Cardiac muscle cell (in vitro differentiated cells and primary cell): ENCODE measurements around the gene GEMIN7. TPM values are rescaled to one million over a fixed set of nuclear protein-coding genes. Genes with fewer than 3 reads are reported as not detected.

Experiments used
- DNase-seq, 2 donors: peaks; one replicate each; pipeline versions ENCODE4 v3.0.0 to v3.0.0-alpha.2; 2010 to 2017; ENCODE audit warnings: low read depth in 1 of 2, low spot score in 1 of 2
- H3K27ac ChIP-seq: fragments of 200-600 bp; sonication (generic); 2 replicates; pipeline ENCODE4 v1.5.1; 2016
- H3K27me3 ChIP-seq: fragments of 200-600 bp; sonication (generic); 2 replicates; pipeline ENCODE4 v1.6.0; 2016; ENCODE audit warnings: control low read depth
- H3K36me3 ChIP-seq: fragments of 200-600 bp; sonication (generic); 2 replicates; pipeline ENCODE4 v1.5.1; 2016; ENCODE audit warnings: control low read depth
- H3K4me1 ChIP-seq: fragments of 200-600 bp; sonication (generic); 2 replicates; pipeline ENCODE4 v1.8.1; 2017; ENCODE audit warnings: low read depth, mild to moderate bottlenecking, mixed run types
- H3K4me3 ChIP-seq: fragments of 200-600 bp; sonication (generic); 2 replicates; pipeline ENCODE4 v1.5.1; 2016; ENCODE audit warnings: mild to moderate bottlenecking
- H3K9me3 ChIP-seq: fragments of 200-600 bp; sonication (generic); 2 replicates; pipeline ENCODE4 v1.5.1; 2017; ENCODE audit warnings: low read depth, mild to moderate bottlenecking, control low read depth
- CTCF ChIP-seq: IDR thresholded peaks from 2 replicates; pipeline ENCODE4 v1.5.1; 2012; ENCODE audit warnings: low read depth, mild to moderate bottlenecking, low read length
- polyA plus RNA-seq: library from polyadenylated mRNA; unstranded; fragments of >200 nt; fragmentation: Nextera tagmentation; extraction: Ambion mirVana; gene quantifications from 2 replicates; pipeline ENCODE4 v1.2.1, GENCODE V29; 2016
- total RNA-seq: library from RNA; depleted of rRNA; stranded (reverse); fragments of >200 nt; gene quantifications from 2 replicates; pipeline ENCODE4 v1.2.3, GENCODE V29; 2016

GEMIN7 gene
- total and polyA plus RNA-seq, 2 experiments from 2014 or later = 30.3 to 77.9 TPM

GRCh38 chr19:45125975-45126493 lies 47.0 kb downstream of the GEMIN7 start:
- H3K4me1 ChIP-seq = no peaks in the 10 kb centered on the region
- TF ChIP-seq CTCF = peak; percentile 83
- no peaks in the 10 kb centered on the region for H3K36me3 ChIP-seq
- H3K4me3 ChIP-seq = no peak overlapping the region
- H3K27ac ChIP-seq = no peak overlapping the region
- H3K9me3 ChIP-seq = no peaks in the 10 kb centered on the region
- H3K27me3 ChIP-seq = no peaks in the 10 kb centered on the region
- DNase-seq = peak; percentile 56 to 75

DNA sequence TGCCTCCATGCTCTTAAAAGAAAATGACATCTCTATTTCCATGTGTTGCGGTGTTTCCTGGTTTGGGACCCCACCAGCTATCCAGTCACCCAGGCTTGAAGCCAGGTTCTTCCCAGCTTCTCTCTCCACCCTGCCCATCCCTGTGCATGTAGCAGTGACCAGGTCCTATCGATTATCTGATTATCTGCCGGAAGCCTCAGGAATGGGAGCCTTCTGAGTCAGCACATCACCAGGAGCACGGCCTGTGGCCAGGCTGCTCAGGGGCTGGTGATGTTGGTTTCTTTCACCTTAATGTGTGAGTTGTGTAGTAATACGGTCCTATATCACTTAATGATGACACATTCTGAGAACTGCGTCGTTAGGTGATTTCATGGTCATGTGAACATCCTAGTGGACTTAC lies 47.6 kb downstream of the GEMIN7 start:
- Histone ChIP-seq H3K9me3 (no peaks in the 10 kb centered on the region), H3K4me1 (no peaks in the 10 kb centered on the region), H3K27me3 (no peaks in the 10 kb centered on the region), H3K36me3 (no peaks in the 10 kb centered on the region), H3K27ac (no peak overlapping the region), H3K4me3 (no peak overlapping the region)
- no peak for DNase-seq
- TF ChIP-seq CTCF = no peak

DNA sequence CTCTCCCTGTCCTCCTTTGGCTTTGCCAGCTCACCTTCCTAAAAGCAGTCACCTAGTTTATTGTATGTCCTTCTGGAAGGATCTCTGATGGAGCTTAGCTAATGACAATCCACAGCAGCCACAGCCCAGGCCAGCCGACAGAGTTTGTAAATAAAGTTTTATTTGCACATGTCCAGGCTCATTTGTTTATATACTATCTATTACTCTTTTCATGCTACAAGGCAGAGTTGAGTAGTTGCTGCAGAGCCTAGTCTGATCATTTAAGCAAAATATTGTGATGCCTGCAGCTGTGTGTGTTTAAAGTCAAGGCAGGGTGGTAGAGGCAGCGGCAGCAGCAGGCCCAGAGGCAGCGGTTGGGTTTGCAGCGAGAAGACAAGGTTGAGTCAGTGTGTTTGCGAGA lies 49.1 kb downstream of the GEMIN7 start:
- H3K9me3 ChIP-seq = no peaks in the 10 kb centered on the region
- no peak for DNase-seq
- no peaks in the 10 kb centered on the region for H3K36me3 ChIP-seq
- no peaks in the 10 kb centered on the region for H3K4me1 ChIP-seq
- no peaks in the 10 kb centered on the region for H3K27me3 ChIP-seq
- TF ChIP-seq CTCF = no peak
- H3K4me3 ChIP-seq = no peak overlapping the region
- no peak overlapping the region for H3K27ac ChIP-seq

GRCh38 chr19:45128806-45129205 lies 49.7 kb downstream of the GEMIN7 start:
- no peak overlapping the region for H3K27ac ChIP-seq
- no peaks in the 10 kb centered on the region for H3K9me3 ChIP-seq
- H3K4me3 ChIP-seq = no peak overlapping the region
- no peaks in the 10 kb centered on the region for H3K4me1 ChIP-seq
- H3K27me3 ChIP-seq = no peaks in the 10 kb centered on the region
- TF ChIP-seq CTCF = no peak
- H3K36me3 ChIP-seq = no peaks in the 10 kb centered on the region
- no peak for DNase-seq

GRCh38 chr19:45130236-45130635 lies 51.2 kb downstream of the GEMIN7 start:
- no peak for TF ChIP-seq CTCF
- Histone ChIP-seq H3K9me3 (no peaks in the 10 kb centered on the region), H3K27me3 (no peaks in the 10 kb centered on the region), H3K4me1 (no peaks in the 10 kb centered on the region), H3K36me3 (no peaks in the 10 kb centered on the region), H3K27ac (no peak overlapping the region), H3K4me3 (no peak overlapping the region)
- no peak for DNase-seq
